HG02588 (cell line): ENCODE results near the gene MIX23.

Experiments used
- ATAC-seq: cut with Tn5 transposase; IDR thresholded peaks from one replicate; pipeline ENCODE4 v1.9.1; 2021; ENCODE audit warnings: mild to moderate bottlenecking, moderate library complexity; ENCODE audit not compliant: unreplicated experiment

MIX23 gene

DNA sequence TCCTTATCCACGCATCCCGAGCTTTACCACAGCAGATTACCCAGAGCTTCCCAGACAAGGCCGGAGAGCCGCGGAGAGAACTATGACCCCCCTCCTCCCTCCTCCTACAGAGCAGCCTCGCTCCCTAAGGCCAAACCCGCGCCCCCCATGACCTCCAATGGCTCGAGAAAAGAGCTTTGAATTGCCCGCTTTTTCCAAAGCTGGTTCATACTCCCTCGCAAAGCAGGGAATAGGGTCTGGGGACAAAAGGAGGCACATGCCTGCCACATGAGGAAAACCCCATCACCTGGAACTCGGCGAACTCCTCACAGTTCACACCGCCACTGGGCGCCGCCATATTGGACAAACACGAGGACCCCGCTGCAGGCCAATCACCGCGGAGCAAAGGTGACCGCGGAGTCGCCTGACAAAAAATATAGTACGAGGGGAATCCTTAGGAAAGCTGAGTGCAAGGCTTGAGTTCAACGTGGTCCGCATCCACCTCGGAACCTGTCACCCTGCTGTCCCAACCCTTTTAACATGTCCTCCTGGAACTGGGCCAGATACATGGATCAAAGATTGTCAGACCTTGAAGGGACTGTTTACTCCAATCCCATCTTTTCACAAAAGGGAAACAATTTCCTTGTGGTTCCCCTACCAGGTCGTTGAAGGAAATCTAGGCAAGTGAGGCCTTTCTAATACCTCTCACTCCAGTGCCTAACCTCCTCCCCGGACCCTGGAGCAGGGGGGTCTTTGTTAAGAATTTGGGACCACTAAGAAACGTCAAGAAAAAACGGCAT lies at the start of gene MIX23:
MIX23 (minus strand) TSS at position 344 of the 779 bp plus-strand sequence; CDS start at position 337, 7 bp downstream.
- peak; percentile 37 for ATAC-seq

DNA sequence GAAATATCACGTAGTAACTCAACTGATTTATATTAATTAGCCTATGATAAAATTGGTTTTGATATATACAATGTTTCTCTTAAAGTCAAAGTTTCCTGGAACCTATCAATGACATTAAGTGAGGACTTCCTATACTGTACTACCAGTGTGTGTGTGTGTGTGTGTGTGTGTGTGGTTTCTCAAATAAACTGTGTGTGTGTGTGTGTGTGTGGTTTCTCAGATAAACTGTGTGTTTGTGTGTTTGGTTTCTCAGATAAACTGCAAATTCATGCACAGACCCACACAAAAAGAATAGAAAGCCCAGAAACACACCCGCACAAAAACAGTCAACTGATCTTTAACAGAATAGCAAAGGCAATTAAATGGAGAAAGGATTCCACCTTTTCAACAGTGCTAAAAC lies 47.3 kb upstream of the MIX23 start:
- ATAC-seq: no peak

DNA sequence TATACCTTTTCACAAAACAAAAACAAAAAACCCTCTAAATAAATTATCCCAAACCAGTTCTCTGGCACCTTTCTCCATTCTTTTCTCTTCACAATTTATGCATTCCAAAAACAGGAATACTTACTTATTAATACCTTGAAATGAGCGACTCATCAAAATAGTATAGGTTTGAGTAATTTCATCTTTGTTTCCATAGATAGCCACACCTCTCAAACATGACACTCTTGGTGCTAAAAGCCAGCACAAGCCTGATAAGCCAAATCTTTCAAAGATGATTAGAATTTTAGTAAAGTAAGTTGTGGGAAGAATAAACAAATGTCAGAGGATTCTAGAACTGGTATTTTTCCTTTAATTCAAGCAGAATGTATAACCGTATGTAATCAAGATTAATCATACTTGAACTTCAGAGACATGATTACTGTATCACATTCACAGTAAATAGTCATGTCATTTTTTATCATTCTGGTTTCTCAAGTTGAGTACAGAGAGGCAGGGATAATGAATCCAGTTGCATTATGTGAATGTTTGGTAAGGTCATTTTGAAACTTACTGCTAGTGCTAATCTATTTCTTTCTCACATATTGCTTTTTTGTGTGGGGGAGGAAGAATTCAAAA lies 44.9 kb upstream of the MIX23 start:
- ATAC-seq: no peak

DNA sequence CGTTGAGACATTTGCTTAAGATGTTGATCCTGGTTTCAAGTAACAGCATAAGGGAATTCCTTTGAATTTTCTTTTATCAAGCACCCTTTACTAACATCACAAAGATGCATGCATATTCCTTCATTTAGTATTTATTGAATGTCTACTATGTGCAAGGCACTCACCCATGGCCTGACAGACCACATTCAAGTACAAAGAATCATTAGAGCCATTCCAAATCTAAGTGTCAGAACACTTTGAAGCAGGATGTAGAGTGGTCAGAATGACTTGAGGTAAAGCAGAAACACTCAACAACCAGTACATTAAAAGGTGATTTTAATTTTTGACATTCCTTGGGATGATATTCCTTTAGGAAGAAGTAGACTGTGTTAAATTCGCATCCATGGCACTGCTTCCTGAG lies 38.8 kb upstream of the MIX23 start:
- no peak for ATAC-seq

DNA sequence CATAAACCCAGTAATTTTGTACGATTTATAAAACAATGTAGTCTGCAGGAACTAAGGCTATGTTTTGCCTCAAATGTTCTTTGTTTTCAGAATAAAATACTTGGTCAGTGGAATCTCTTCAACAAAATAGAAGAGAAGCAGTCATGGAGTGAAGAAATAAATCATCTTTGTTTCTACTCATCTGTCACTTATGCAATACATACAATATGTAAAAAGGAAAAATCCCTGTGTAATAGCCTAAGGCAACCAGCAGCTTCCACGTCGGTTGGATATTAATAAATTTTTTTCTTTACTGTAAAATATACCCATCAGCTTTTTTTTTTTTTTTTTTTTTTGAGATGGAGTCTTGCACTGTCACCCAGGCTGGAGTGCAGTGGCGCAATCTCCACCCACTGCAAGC lies 38.1 kb upstream of the MIX23 start:
- ATAC-seq: no peak

DNA sequence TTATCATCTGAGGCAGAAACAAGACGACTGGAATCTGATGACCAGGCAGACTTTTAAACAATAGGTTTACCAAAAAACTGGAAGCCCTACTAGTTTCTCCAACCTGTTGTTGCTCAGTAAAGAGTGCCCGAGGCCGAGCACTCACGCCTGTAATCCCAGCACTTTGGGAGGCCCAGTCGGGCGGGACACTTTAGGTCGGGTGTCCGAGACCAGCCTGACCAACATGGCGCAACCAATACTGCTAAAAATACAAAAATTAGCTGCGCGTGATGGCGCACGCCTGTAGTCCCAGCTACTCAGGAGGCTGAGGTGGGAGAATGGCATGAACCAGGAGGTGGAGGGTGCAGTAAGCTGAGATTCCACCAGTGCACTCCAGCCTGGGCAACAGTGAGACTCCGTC lies 33.9 kb upstream of the MIX23 start:
- ATAC-seq: no peak

DNA sequence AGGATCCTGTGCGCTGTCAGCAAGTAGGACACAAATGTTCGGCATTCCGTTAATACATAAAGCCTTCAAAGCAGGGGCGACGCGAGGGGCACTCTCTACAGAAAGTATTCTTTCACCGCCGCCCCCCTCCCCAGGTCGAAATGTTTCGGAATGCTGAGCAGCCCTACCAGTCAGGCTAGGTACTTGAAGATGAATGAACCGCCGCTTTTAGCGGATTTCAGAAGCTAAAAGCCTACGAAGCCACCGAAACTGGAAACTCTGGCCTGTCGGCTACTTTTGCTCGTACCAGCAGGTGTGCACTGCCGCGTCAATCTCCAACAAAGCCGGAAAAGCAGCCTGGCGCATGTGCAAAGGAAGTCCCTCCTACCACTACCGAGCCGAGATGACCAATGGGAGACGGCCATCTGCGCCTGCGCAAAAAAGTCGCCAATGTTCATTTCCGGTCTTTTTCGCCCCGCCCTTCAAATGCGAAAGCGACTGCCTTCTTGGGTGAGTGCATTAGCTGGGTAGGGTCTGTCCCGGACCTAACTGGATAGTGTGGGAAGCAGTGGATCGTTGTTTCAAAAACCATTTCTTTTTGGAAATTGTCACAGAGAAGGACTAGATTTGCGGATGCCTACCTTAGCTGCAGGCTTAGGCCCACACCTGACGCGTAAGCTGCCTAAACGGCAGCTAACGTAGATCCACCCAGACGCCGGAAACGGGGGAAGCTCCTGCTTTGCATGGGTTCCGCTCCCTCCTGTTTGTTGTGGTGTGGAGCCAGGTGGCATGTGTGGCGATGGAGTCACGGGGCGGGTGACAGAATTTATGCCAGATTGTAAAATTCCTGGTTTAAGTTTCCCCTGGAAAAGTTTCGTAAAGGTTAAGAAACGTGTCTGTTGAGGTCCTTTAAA lies 33.0 kb upstream of the MIX23 start, which contains the start of gene WDR5B:
WDR5B (minus strand) TSS at position 301 of the 893 bp plus-strand sequence. CDS start 534 bp downstream, outside the sequence.
- ATAC-seq: peak; percentile 82

DNA sequence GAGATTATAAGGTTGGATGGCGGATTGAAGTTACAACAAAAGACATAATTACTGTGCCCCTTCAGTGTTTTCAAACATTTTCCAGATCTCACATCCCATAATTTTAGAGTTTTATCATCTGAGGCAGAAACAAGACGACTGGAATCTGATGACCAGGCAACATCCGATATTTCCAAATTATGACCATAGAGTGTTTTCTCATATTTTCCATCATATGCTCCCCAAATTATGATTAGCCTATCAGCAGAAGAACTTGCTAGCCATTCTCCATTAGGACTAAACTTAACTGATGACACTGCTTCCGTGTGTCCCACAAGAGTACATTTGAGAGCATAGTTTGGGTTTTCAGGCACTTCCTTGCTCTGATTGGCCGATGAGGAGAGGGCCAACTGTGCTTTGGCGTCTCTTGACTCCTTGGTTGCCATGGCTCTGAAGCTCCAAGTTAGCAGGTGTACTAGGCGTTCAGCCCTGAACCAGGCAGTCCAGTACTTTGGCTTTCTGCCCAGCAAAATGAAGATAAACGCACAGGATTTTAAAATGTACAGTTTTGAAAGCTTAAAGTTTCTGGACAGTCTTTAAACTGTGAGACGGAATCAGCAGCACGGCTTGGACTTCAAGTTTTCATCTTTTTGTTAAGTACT lies 32.2 kb upstream of the MIX23 start:
- ATAC-seq: peak; percentile 45

DNA sequence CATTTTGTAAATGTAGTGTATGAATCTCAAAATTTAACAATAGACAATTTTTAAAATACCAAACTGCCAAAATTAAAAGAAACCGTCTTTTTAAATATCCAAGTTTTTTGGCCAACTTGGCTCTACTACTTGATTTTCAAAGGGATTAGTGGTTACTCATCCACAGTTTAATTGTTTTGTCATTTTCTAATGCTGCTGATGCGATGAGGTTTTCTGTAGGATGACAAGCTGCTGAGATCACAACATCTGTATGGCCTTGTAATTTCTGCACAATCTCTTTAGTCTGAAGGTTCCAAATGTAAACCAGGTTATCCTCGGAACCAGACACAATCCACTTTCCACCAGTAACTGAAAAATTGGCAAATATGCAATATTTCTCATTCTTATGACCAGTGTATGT lies 31.4 kb upstream of the MIX23 start:
- no peak for ATAC-seq

DNA sequence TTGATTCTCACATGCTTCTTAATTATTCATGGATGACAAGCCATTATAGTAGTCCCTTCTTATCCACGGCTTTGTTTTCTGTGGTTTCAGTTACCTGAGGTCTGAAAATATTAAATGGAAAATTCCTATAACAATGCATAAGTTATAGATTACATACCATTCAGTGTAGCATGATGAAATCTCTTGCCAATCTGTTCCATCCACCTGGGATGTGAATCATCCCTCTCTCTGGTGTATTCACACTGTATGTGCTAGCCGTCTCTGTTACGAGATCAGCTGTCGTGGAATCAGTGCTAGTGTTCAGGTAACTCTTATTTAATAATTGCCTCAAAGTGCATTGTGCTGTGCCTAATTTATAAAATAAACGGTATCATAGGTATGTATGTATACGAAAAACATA lies 27.6 kb upstream of the MIX23 start:
- ATAC-seq: no peak

DNA sequence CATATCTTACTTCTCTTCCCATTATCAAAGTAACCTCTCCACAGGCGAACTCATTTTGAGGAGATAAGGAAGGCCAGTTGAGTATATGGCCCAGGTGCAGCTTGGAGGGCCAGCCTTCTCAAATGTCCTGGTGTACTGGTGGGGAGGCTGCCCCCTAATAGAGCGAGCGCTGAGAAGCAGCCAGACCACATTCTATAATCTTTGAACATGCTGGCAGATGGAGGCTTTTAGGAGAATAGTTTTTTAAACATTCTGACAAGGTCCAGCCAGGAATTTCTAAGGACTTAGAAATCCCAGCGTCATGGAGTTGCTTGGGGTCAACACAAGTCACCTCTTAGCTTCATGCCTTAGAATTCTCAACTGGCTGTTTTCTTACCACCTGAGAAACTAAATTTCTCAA lies 27.1 kb upstream of the MIX23 start:
- ATAC-seq: no peak

DNA sequence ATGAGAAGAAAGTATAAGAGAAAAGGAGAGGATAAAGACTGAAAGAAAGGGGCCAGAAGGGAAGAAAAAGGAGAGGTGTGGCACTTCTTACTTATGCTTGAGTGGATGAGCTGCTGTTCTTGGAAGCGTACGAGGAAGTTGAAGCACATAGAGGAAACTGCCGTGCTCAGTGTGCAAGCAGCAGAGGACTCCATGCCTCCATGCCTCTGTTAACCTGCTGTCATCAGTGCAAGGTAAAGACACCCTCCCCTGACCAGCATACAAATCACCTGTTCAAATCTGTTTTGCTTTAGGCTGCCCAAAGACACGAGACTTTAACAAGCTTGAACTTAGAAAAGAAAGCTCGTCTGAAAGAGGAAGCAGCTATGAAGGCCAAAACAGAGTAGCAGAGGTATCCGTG lies 26.4 kb upstream of the MIX23 start:
- ATAC-seq: no peak

DNA sequence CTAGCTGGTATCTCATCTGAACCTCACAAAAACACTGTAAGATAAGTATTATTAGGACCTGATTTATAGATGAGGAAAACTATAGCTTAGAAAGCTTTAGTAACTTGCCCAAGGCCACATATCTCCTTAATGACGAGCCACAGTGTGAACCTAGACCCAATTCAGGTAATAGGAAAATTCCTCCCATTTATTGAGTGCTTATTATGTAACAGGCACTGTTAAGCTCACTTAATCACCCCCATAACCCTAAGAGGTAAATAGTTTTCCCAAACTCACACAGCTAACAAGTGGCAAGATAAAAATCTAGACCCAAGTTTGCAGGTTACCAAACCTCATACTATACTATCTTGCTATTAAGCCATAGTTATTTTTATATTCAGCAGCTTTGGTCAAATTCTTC lies 24.9 kb upstream of the MIX23 start:
- no peak for ATAC-seq

DNA sequence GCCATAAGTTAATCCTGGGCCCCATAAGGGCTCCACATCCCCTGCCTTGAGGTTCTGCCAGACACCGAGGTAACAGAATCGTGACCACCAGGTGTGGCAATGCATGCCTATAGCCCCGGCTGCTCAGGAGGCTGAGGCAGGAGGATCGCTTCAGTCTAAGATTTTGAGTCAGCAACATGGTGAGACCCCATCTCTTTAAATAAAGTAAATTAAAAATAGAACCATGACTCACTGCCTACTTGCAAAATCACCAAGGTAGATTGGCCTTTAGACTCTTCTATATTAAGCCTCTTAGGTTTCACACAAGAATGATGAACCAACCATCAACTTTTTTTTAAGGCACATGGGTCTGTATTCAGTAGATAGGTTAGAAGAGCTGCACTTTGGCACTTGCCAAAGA lies 23.2 kb upstream of the MIX23 start:
- no peak for ATAC-seq

DNA sequence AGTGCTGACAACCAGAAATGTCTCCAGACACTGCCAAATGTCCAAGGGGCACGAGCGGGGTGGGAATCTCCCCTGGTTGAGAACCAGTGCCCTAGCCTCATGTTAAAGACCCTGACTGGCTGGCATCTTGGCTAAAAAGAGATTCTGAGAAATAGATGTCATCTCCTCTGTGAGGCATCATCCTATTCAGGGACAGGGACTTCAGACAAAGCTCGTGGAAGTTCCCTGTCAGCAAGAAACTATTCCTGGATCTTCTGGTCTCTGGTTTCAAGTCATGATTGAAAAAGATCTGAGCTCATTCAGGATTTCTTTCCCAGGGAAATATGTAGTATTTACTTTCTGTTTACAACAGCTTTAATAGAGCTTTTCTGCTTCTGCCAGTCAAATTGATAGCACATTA lies 22.0 kb upstream of the MIX23 start:
- no peak for ATAC-seq

DNA sequence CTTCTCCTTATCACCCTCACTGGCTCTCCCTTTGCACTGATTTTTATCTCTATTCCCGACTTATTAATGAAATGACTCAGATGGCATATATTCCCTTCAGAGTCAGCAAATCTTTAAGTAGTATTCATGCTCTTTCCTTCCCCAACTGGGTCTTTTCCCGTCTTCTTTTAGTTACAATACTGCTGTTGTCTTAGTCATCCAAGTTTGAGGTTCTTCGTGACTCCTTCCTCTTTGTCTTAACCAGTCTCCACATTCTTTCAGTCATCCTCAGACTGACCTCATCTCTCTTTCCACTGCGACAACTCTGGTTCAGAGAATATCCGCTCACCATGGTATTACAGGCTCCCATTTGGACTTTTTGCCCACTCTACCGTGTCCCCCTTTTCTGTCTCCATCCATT lies 20.5 kb upstream of the MIX23 start:
- no peak for ATAC-seq

DNA sequence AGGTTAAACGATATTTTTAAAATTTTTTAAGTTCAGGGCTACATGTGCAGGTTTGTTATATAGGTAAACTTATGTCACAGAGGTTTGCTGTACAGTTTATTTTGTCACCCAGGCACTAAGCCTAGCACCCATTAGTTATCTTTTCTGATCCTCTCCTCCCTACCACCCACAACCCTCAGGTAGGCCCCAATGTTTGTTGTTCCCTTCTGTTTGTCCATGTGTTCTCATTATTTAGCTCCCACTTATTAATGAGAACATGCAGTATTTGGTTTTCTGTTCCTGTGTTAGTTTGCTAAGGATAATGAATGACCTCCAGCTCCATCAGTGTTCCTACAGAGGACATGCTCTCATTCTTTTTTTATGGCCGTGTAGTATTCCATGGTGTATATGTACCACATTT lies 15.9 kb upstream of the MIX23 start:
- no peak for ATAC-seq

DNA sequence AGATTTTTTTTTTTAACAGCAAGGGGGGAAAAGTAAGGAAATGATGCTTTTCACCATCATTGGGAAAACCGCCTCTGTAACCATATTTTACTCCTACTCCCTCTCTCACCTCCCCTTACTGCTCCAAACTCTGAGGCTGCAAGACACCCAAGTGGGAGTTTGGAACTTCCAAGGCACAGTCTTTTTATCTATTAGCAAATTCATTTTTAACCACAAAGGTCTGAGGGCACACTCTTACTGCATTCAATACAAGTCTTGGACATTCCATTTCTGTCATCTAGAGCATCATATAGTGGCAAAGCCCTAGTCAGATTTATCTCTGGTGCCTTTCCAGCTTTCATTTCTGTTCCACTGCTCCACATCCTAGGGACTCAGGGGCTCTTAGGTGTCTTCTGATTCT lies 14.2 kb upstream of the MIX23 start:
- ATAC-seq: no peak

DNA sequence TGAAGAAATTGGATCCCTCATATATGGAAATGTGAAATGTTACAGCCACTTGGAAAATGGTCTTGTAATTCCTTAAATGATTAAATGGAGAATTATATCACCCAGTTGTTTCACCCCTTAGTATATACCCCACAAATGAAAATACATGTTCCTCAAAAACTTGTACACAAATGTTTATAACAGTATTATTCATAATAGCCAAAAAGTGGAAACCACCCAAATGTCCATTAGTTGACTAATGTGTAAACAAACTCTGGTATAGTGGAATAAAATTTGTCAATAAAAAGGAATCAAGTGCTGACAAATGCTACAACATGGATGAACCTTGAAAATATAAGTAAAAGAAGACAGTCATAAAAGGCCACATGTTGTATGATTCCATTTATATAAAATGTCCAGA lies 13.5 kb upstream of the MIX23 start:
- ATAC-seq: no peak

DNA sequence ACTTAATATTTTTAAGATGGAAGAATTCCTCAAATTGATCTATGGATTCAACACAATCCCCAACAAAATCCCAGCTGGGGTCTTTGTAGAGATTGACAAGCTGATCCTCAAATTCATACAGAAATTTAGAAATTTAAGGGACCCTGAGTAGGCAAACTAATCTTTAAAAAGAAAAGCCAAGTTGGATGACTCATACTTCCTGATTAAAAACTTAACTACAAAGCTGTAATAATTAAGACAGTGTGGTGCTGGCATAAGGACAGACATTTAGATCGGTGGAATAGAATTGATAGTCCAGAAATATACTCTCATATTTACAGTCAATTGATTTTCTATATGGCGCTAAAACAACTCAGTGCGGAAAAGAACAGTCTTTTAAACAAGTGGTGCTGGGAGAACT lies 12.6 kb upstream of the MIX23 start:
- ATAC-seq: no peak

DNA sequence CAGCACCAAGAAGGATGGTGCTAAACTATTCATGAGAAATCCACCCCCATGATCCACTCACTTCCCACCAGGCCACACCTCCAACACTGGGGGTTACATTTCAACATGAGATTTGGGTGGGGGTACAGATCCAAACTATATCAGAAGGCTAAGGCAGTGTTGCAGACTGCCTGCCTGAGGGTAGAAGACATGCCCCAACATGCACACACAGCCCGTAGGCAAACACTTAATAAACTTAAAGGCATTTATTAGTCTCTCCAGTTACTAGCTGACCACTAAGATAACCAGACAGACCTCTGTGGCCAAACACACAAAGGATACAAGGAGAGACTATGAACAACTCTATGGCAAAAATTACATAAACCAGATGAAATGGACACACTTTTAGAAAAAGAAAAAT lies 11.1 kb upstream of the MIX23 start:
- ATAC-seq: no peak
